ENCODE data around the gene XPO4.
"Not testable (repeated sequence)": the region's sequence is repeated elsewhere in the genome, so short reads cannot be mapped to it uniquely, and the experiment has no call there.

XPO4 gene

GRCh38 chr13:20902438-20903163 is at the start of gene XPO4:
TSS of gene XPO4 (minus strand) at chr13:20902746. CDS start at chr13:20902738, 8 bp downstream.
- peak; percentile 47 for DNase-seq

- not testable (repeated sequence) for DNase-seq
These were observed 45.5 kb upstream of the XPO4 start for GRCh38 chr13:20948001-20948400.

- no peak for DNase-seq
These were observed 43.4 kb upstream of the XPO4 start for GRCh38 chr13:20945952-20946383.

GRCh38 chr13:20942938-20943559 is 40.5 kb upstream of the XPO4 start:
- DNase-seq = no peak

- not testable (repeated sequence) for DNase-seq
These were observed 38.0 kb upstream of the XPO4 start for GRCh38 chr13:20940511-20940910.

GRCh38 chr13:20940083-20940482 is 37.5 kb upstream of the XPO4 start:
- no peak for DNase-seq

- no peak for DNase-seq
These were observed 37.1 kb upstream of the XPO4 start for GRCh38 chr13:20939662-20940061.

GRCh38 chr13:20938302-20938701 is 35.8 kb upstream of the XPO4 start:
- DNase-seq = no peak

GRCh38 chr13:20927596-20928257 is 25.2 kb upstream of the XPO4 start:
- DNase-seq = no peak

GRCh38 chr13:20925395-20925790 is 22.8 kb upstream of the XPO4 start:
- not testable (repeated sequence) for DNase-seq

GRCh38 chr13:20924758-20925394 is 22.3 kb upstream of the XPO4 start:
- peak; percentile 11 for DNase-seq

- DNase-seq = no peak
These were observed 20.7 kb upstream of the XPO4 start for GRCh38 chr13:20923272-20923671.

GRCh38 chr13:20921572-20921971 is 19.0 kb upstream of the XPO4 start:
- no peak for DNase-seq

GRCh38 chr13:20915676-20916075 is 13.1 kb upstream of the XPO4 start:
- DNase-seq = not testable (repeated sequence)

- no peak for DNase-seq
These were observed 8.5 kb upstream of the XPO4 start for GRCh38 chr13:20911037-20911436.

- DNase-seq = no peak
These were observed 6.4 kb upstream of the XPO4 start for GRCh38 chr13:20908714-20909497.

GRCh38 chr13:20904908-20905307 is 2.4 kb upstream of the XPO4 start:
- no peak for DNase-seq

- no peak for DNase-seq
These were observed 574 bp upstream of the XPO4 start for GRCh38 chr13:20903164-20903475.

GRCh38 chr13:20901668-20902437 is 693 bp downstream of the XPO4 start:
- DNase-seq = no peak

GRCh38 chr13:20894245-20894644 is 8.3 kb downstream of the XPO4 start:
- no peak for DNase-seq

- no peak for DNase-seq
These were observed 10.8 kb downstream of the XPO4 start for GRCh38 chr13:20891768-20892167.

GRCh38 chr13:20891034-20891433 is 11.5 kb downstream of the XPO4 start:
- DNase-seq = no peak

Data from DMS153 (cell line).